Endothelial cell of umbilical vein (primary cell): ENCODE results near the gene HIVEP3. TPM values are rescaled to one million over a fixed set of nuclear protein-coding genes. Genes with fewer than 3 reads are reported as not detected.

Experiments used
- BruUV-seq: library from RNA; stranded (reverse); fragments of 400-500 nt; replicated peaks from 2 replicates; lab custom pipeline; 2021; lab: Mats Ljungman, UMichigan
- CTCF ChIA-PET: fragments of 300-600, 350-600 bp; sonication (Branson Sonifier 250); formaldehyde crosslinking; loops from one replicate; lab custom pipeline; 2021; ENCODE audit warnings: antibody characterized with exemption, inconsistent platforms; lab: Charles Lee
- POLR2A ChIA-PET: fragments of 300-600, 350-600 bp; sonication (Branson Sonifier 250); formaldehyde crosslinking; loops from one replicate; lab custom pipeline; 2021; ENCODE audit warnings: antibody characterized with exemption, inconsistent platforms; lab: Charles Lee
- DNase-seq: peaks from one replicate; pipeline ENCODE4 v3.0.0-alpha.2; 2011; ENCODE audit warnings: low read depth, low spot score
- FAIRE-seq: peaks from 2 replicates; lab custom pipeline; 2011; peaks lifted over from hg19 to GRCh38; lab: Jason Lieb, UNC
- H2AFZ ChIP-seq: 2 replicates; pipeline ENCODE4 v1.6.0; 2012; ENCODE audit warnings: low read depth, low read length, control low read depth, inconsistent platforms
- H3K27ac ChIP-seq: 2 replicates; pipeline ENCODE4 v1.5.1; 2011; ENCODE audit warnings: low read depth, mild to moderate bottlenecking, control low read depth, low read length, moderate library complexity; ENCODE audit not compliant: insufficient read depth
- H3K27me3 ChIP-seq, 2 experiments: 2 replicates each; pipeline versions ENCODE4 v1.6.0 to v1.6.1; 2011; ENCODE audit warnings: low read length in 2 of 2, mixed read lengths in 1 of 2; ENCODE audit not compliant: control insufficient read depth in 2 of 2, insufficient read depth in 2 of 2
- H3K36me3 ChIP-seq, 2 experiments: 2 replicates in 1 of 2; 3 replicates in 1 of 2; pipeline ENCODE4 v1.5.1; 2011; ENCODE audit warnings: low read length in 2 of 2, mild to moderate bottlenecking in 1 of 2, moderate library complexity in 1 of 2; ENCODE audit not compliant: control insufficient read depth in 2 of 2, insufficient read depth in 2 of 2; ENCODE audit errors: extremely low read depth in 1 of 2
- H3K4me1 ChIP-seq: 3 replicates; pipeline ENCODE4 v1.5.1; 2011; ENCODE audit warnings: mild to moderate bottlenecking, low read length; ENCODE audit not compliant: control insufficient read depth, insufficient read depth; ENCODE audit errors: extremely low read depth
- H3K4me2 ChIP-seq: 2 replicates; pipeline ENCODE4 v1.6.1; 2011; ENCODE audit warnings: low read length, control low read depth, mixed read lengths; ENCODE audit not compliant: insufficient read depth
- H3K4me3 ChIP-seq, 3 experiments: fragments of 200-600 bp in 1 of 3; sonication (generic), shearing (Covaris generic) in 1 of 3; replicated peaks in 1 of 3; 2 replicates each; pipeline ENCODE4 v1.5.1; 2011 to 2016; ENCODE audit warnings: control low read depth in 3 of 3, low read length in 3 of 3, mild to moderate bottlenecking in 2 of 3, inconsistent platforms in 1 of 3, low read depth in 1 of 3, moderate library complexity in 1 of 3; ENCODE audit not compliant: insufficient read depth in 1 of 3
- H3K79me2 ChIP-seq: 2 replicates; pipeline ENCODE4 v1.6.0; 2012; ENCODE audit warnings: low read length, inconsistent platforms; ENCODE audit not compliant: control insufficient read depth, insufficient read depth
- H3K9ac ChIP-seq: replicated peaks from 2 replicates; pipeline ENCODE3; 2011; ENCODE audit warnings: low read length, control low read depth; ENCODE audit not compliant: insufficient read depth; ENCODE audit errors: extremely low read depth
- H3K9me1 ChIP-seq: replicated peaks from 3 replicates; pipeline ENCODE4 v1.6.0; 2011; ENCODE audit warnings: mild to moderate bottlenecking, low read length; ENCODE audit not compliant: control insufficient read depth, insufficient read depth; ENCODE audit errors: extremely low read depth
- H3K9me3 ChIP-seq: replicated peaks from 2 replicates; pipeline ENCODE4 v1.5.1; 2012; ENCODE audit warnings: low read length, inconsistent platforms; ENCODE audit not compliant: control insufficient read depth, insufficient read depth
- H4K20me1 ChIP-seq: replicated peaks from 2 replicates; pipeline ENCODE3; 2011; ENCODE audit warnings: mild to moderate bottlenecking, low read length; ENCODE audit not compliant: control insufficient read depth, insufficient read depth; ENCODE audit errors: extremely low read depth
- CTCF ChIP-seq, 2 donors: IDR thresholded peaks; 1 replicate in 1 of 2; 2 replicates in 1 of 2; pipeline ENCODE4 v1.5.1; 2011; ENCODE audit warnings: low read length in 2 of 2, mild to moderate bottlenecking in 2 of 2, moderate library complexity in 2 of 2, control low read depth in 1 of 2, inconsistent platforms in 1 of 2, low read depth in 1 of 2; ENCODE audit not compliant: insufficient read depth in 1 of 2; ENCODE audit errors: extremely low read depth in 1 of 2
- EZH2 ChIP-seq: IDR thresholded peaks from 2 replicates; pipeline ENCODE4 v1.6.1; 2012; ENCODE audit warnings: borderline replicate concordance, low read depth, mild to moderate bottlenecking, moderate library complexity, low read length, inconsistent platforms; ENCODE audit not compliant: severe bottlenecking
- FOS ChIP-seq: IDR thresholded peaks from 2 replicates; pipeline ENCODE4 v1.6.1; 2011; ENCODE audit warnings: mild to moderate bottlenecking, low read length, moderate library complexity, borderline replicate concordance; ENCODE audit not compliant: insufficient read depth
- GATA2 ChIP-seq: IDR thresholded peaks from 2 replicates; pipeline ENCODE4 v1.7.0; 2011; ENCODE audit warnings: low read depth, mild to moderate bottlenecking, moderate library complexity, mixed read lengths, low read length; ENCODE audit not compliant: insufficient read length, insufficient read depth
- JUN ChIP-seq: IDR thresholded peaks from 2 replicates; pipeline ENCODE4 v1.6.1; 2011; ENCODE audit warnings: borderline replicate concordance, low read depth; ENCODE audit not compliant: insufficient read length, insufficient read depth
- MAX ChIP-seq: IDR thresholded peaks from 2 replicates; pipeline ENCODE4 v1.6.1; 2011; ENCODE audit not compliant: insufficient read depth, insufficient read length
- MYC ChIP-seq: IDR thresholded peaks from one replicate; pipeline ENCODE4 v1.6.1; 2011; ENCODE audit warnings: mild to moderate bottlenecking, low read depth, low read length
- POLR2A ChIP-seq: IDR thresholded peaks from 2 replicates; pipeline ENCODE4 v1.6.1; 2012; ENCODE audit warnings: low read depth, mild to moderate bottlenecking, control low read depth, low read length
- POLR2AphosphoS5 ChIP-seq: IDR thresholded peaks from 2 replicates; pipeline ENCODE4 v1.6.1; 2012; ENCODE audit warnings: low read depth, mild to moderate bottlenecking, control low read depth, low read length, moderate library complexity; ENCODE audit not compliant: insufficient read depth
- dilution Hi-C: fragments of 300-500 bp; cut with MboI; formaldehyde crosslinking; loops from one replicate; pipeline ENCODE4 v1.15.0; 2019; ENCODE audit warnings: low sequenced_read_pairs; ENCODE audit not compliant: extremely low pct_ligation_motif_present
- intact Hi-C: fragments of 100-400 bp; cut with micrococcal nuclease; formaldehyde crosslinking; loops from one replicate; pipeline ENCODE4 v1.10.0; 2022
- polyA plus RNA-seq, 4 experiments: library from polyadenylated mRNA; depleted of rRNA in 3 of 4; stranded (reverse) in 3 of 4; unstranded in 1 of 4; fragments of >200 nt; gene quantifications; 2 replicates each; pipeline versions ENCODE4 v1.2.1 to v1.2.3, GENCODE V29; 2011 to 2012; ENCODE audit warnings: missing spikeins in 1 of 4
- total RNA-seq: library from RNA; stranded (reverse); gene quantifications from 2 replicates; pipeline ENCODE4 v1.2.3, GENCODE V29; 2021

The HIVEP3 gene
- total and polyA plus RNA-seq, 2 donors (not counting 3 experiments of a cell fraction or from before 2014, with no cell fraction given) = 3.4 to 4.0 TPM

GRCh38 chr1:41773842-41774241, 144.9 kb downstream of the HIVEP3 start:
- intact Hi-C loops (no loop called here), dilution Hi-C loops (no loop called here)
- FAIRE-seq = no peak
- no TSS peak for BruUV-seq
- Histone ChIP-seq H3K4me1 (peaks cover 5% of the 10 kb centered on the region), H3K9me3 (no peaks in the 10 kb centered on the region), H3K9ac (no peak overlapping the region), H4K20me1 (no peaks in the 10 kb centered on the region), H3K4me3 (no peak overlapping the region), H3K27ac (no peak overlapping the region), H3K36me3 (no peaks in the 10 kb centered on the region), H3K4me2 (no peak overlapping the region), H3K9me1 (no peaks in the 10 kb centered on the region), H3K27me3 (no peaks in the 10 kb centered on the region), H3K79me2 (no peaks in the 10 kb centered on the region), H2AFZ (no peak overlapping the region)
- DNase-seq = no peak
- CTCF ChIA-PET = no interaction called here
- no peak for TF ChIP-seq MYC
- no peak for TF ChIP-seq POLR2A
- no peak for TF ChIP-seq EZH2
- no peak for TF ChIP-seq CTCF (IDR thresholded peaks at IDR 0.05; ENCODE audit: extremely low read depth in 1 of 2, insufficient read depth in 1 of 2, low read depth in 1 of 2, low read length in 2 of 2)
- no peak for TF ChIP-seq MAX
- TF ChIP-seq FOS = no peak
- no peak for TF ChIP-seq JUN
- TF ChIP-seq GATA2 = no peak
- no peak for TF ChIP-seq POLR2AphosphoS5
- POLR2A ChIA-PET = no interaction called here
